OCI-LY7 (cell line): ENCODE measurements around the gene COBLL1. TPM values are rescaled to one million over a fixed set of nuclear protein-coding genes. Genes with fewer than 3 reads are reported as not detected.

Experiments
- BruUV-seq: library from RNA; stranded (reverse); fragments of 400-500 nt; replicated peaks from 2 replicates; lab custom pipeline; 2021; lab: Mats Ljungman, UMichigan
- CTCF ChIA-PET: fragments of 300-600 bp; sonication (Branson Sonifier 250); formaldehyde crosslinking; loops from one replicate; lab custom pipeline; 2022; ENCODE audit warnings: antibody characterized with exemption; ENCODE audit not compliant: unreplicated experiment; lab: Charles Lee
- POLR2A ChIA-PET: fragments of 300-600 bp; sonication (Branson Sonifier 250); formaldehyde crosslinking; loops from one replicate; lab custom pipeline; 2022; ENCODE audit warnings: antibody characterized with exemption; lab: Charles Lee
- DNase-seq: peaks from one replicate; pipeline ENCODE4 v3.0.0-alpha.2; 2015; ENCODE audit warnings: low spot score
- H2AFZ ChIP-seq: fragments of 200-600 bp; sonication (generic), shearing (Covaris generic); 2 replicates; pipeline ENCODE4 v1.6.1; 2014; ENCODE audit warnings: mild to moderate bottlenecking, antibody characterized with exemption, low read length, moderate library complexity
- H3K27ac ChIP-seq: fragments of 200-600 bp; sonication (generic); 2 replicates; pipeline ENCODE4 v1.5.1; 2014; ENCODE audit warnings: mixed run types, low read depth, mild to moderate bottlenecking, moderate library complexity, low read length, inconsistent platforms; ENCODE audit not compliant: poor library complexity, severe bottlenecking
- H3K36me3 ChIP-seq: fragments of 200-600 bp; sonication (generic); 2 replicates; pipeline ENCODE4 v1.6.1; 2014; ENCODE audit warnings: mild to moderate bottlenecking, antibody characterized with exemption, low read length, moderate library complexity, mixed read lengths; ENCODE audit not compliant: insufficient read depth
- H3K4me1 ChIP-seq: fragments of 200-600 bp; sonication (generic); 2 replicates; pipeline ENCODE4 v1.5.1; 2014; ENCODE audit warnings: mild to moderate bottlenecking, low read length; ENCODE audit not compliant: insufficient read depth, poor library complexity, severe bottlenecking
- H3K4me2 ChIP-seq: fragments of 200-600 bp; sonication (generic); 2 replicates; pipeline ENCODE4 v1.6.1; 2014; ENCODE audit warnings: mild to moderate bottlenecking, low read length
- H3K4me3 ChIP-seq: fragments of 200-600 bp; sonication (generic); 2 replicates; pipeline ENCODE4 v1.5.1; 2014; ENCODE audit warnings: mild to moderate bottlenecking, low read depth, low read length; ENCODE audit not compliant: poor library complexity, severe bottlenecking
- H3K79me2 ChIP-seq: fragments of 200-600 bp; sonication (generic); 2 replicates; pipeline ENCODE4 v1.6.1; 2016; ENCODE audit warnings: low read depth, mild to moderate bottlenecking, low read length, moderate library complexity, mixed read lengths; ENCODE audit not compliant: insufficient read depth
- H3K9me2 ChIP-seq: fragments of 200-600 bp; sonication (generic); 2 replicates; pipeline ENCODE4 v1.6.1; 2016; ENCODE audit warnings: mild to moderate bottlenecking, low read length, mixed read lengths; ENCODE audit not compliant: insufficient read depth
- H3K9me3 ChIP-seq: fragments of 200-600 bp; sonication (generic); 2 replicates; pipeline ENCODE4 v1.6.1; 2014; ENCODE audit warnings: mild to moderate bottlenecking, mixed run types, low read length, mixed read lengths
- H4K20me1 ChIP-seq: fragments of 200-600 bp; sonication (generic); 2 replicates; pipeline ENCODE4 v1.6.1; 2014; ENCODE audit warnings: mild to moderate bottlenecking, antibody characterized with exemption, low read length, moderate library complexity, mixed read lengths; ENCODE audit not compliant: insufficient read depth
- EZH2phosphoT487 ChIP-seq: fragments of 200-600 bp; sonication (generic); IDR thresholded peaks from 2 replicates; pipeline ENCODE4 v1.6.1; 2018; ENCODE audit warnings: low read depth, borderline replicate concordance, mild to moderate bottlenecking, mixed run types, antibody characterized with exemption, low read length, moderate library complexity, mixed read lengths
- intact Hi-C: fragments of 100-400 bp; cut with micrococcal nuclease; formaldehyde crosslinking; loops from one replicate; pipeline ENCODE4 v1.10.0; 2022; ENCODE audit not compliant: unreplicated experiment
- total RNA-seq, 2 experiments: library from RNA; depleted of rRNA in 1 of 2; stranded (reverse); fragments of >200 nt in 1 of 2; shearing (Covaris generic) in 1 of 2; gene quantifications; 2 replicates each; pipeline ENCODE4 v1.2.3, GENCODE V29; 2014 to 2022
- TF ChIP-seq, protein P1 (sequence below): fragments of 200-600 bp; sonication (generic); conservative IDR thresholded peaks from 2 replicates; pipeline ENCODE4 v1.5.1; 2014; ENCODE audit warnings: mild to moderate bottlenecking, antibody characterized with exemption, low read length, moderate library complexity, mixed read lengths

The COBLL1 gene
- total RNA-seq, 2 experiments from 2014 or later = 0.79 to 40.7 TPM

DNA sequence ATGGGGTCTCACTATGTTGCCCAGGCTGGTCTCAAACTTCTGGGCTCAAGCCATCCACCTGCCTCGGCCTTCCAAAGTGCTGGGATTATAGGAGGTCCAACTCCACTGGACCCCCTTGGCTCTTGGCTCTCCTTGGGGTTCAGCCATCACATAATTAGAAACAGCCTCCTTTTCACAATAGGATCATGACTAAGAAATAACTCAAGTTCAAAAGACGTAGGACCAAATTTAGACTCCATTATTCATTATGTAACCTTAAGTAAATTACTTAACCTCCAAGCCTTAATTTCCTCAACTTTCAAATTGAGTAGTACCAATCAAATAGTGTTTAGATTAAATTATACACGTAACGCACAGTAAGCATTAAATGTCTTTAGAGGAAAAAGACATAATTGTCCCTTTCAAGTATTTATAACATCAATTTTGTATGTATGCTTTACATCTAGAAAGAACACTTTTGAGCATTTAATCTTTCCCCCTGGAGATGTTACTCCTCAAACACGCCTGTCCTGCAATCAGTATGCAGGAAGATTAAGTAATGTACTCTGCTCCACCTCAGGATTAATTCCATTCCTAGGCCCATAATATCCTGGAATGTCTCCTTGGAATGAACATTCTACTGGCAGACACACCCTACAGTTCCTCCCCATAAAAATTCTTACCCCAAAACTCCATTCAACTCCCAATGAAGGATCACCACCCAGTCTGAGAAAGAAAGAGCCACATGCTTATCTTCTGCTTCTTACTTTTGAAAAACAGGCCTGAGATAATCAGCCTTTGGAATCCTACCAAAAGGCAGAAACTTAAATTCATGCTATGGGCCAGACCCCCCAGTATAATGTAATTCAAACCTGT is 49.1 kb downstream of the COBLL1 start:
- TF ChIP-seq, protein P1, sequence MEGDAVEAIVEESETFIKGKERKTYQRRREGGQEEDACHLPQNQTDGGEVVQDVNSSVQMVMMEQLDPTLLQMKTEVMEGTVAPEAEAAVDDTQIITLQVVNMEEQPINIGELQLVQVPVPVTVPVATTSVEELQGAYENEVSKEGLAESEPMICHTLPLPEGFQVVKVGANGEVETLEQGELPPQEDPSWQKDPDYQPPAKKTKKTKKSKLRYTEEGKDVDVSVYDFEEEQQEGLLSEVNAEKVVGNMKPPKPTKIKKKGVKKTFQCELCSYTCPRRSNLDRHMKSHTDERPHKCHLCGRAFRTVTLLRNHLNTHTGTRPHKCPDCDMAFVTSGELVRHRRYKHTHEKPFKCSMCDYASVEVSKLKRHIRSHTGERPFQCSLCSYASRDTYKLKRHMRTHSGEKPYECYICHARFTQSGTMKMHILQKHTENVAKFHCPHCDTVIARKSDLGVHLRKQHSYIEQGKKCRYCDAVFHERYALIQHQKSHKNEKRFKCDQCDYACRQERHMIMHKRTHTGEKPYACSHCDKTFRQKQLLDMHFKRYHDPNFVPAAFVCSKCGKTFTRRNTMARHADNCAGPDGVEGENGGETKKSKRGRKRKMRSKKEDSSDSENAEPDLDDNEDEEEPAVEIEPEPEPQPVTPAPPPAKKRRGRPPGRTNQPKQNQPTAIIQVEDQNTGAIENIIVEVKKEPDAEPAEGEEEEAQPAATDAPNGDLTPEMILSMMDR = no peak
- TF ChIP-seq EZH2phosphoT487 = no peak
- Histone ChIP-seq H3K27ac (no peak overlapping the region), H3K4me2 (no peak overlapping the region), H2AFZ (no peak overlapping the region), H3K36me3 (no peaks in the 10 kb centered on the region), H4K20me1 (no peaks in the 10 kb centered on the region), H3K4me1 (no peaks in the 10 kb centered on the region), H3K9me3 (no peaks in the 10 kb centered on the region), H3K4me3 (no peak overlapping the region), H3K79me2 (no peaks in the 10 kb centered on the region), H3K9me2 (no peaks in the 10 kb centered on the region)
- ChIA-PET POLR2A (no interaction called here), CTCF (no interaction called here)
- BruUV-seq = no TSS peak
- DNase-seq = no peak
- intact Hi-C loops = no loop called here

DNA sequence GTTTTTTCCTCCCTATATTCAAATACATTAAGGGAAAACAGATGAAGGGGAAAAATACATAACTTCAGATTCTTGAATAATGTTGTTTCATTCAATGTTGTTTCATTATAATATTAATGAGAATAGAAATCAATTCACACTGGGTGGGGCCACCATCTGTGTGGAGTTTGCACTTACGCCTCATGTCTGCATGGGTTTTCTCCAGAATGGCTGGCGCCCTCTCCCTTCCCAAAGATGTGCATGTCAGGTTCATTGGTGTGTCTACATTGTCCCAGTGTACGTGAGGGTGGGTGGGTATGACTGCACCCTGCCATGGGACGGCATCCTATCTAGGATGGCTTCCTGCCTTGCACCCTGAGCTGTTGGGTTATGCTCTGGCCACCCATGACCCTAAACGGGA is 51.7 kb downstream of the COBLL1 start:
- Histone ChIP-seq H3K4me3 (no peak overlapping the region), H3K36me3 (no peaks in the 10 kb centered on the region), H3K27ac (no peak overlapping the region), H3K4me2 (no peak overlapping the region), H4K20me1 (no peaks in the 10 kb centered on the region), H3K9me3 (no peaks in the 10 kb centered on the region), H3K79me2 (no peaks in the 10 kb centered on the region), H3K9me2 (no peaks in the 10 kb centered on the region), H2AFZ (no peak overlapping the region), H3K4me1 (peaks cover 4% of the 10 kb centered on the region)
- no peak for DNase-seq
- ChIA-PET POLR2A (interaction anchor here (0.8 to 1.1 kb wide), 3 partner anchors 18 to 44 kb away, joined by 3 read pairs; no protein-coding TSS in a partner anchor), CTCF (no interaction called here)
- intact Hi-C loops = no loop called here
- TF ChIP-seq EZH2phosphoT487 = no peak
- TF ChIP-seq, protein P1 = no peak
- no TSS peak for BruUV-seq

DNA sequence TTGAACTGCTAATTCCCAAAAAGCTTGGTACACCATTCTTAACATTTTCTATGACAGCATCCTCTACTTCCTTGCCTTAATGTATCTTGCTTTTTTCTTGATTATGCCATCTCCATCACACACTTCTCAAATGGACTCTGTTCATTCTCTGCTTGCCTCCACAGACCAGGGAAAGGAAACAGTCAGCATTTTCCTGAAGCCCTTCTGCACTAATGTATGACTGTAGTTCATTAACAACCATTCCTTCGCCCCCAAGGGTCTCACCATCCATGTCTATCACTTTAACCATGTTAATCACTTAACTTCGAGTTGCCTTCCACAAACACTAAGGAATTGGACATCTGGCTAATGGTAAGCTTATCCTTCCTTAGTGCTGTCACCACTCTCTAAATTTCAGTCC is 54.8 kb downstream of the COBLL1 start:
- no peaks in the 10 kb centered on the region for H4K20me1 ChIP-seq
- TF ChIP-seq EZH2phosphoT487 = no peak
- TF ChIP-seq, protein P1 = no peak
- intact Hi-C loops = no loop called here
- no peak overlapping the region for H3K27ac ChIP-seq
- ChIA-PET CTCF (interaction anchor here (1.5 kb wide), 1 partner anchor 21 kb away, joined by 5 read pairs; no protein-coding TSS in a partner anchor), POLR2A (interaction anchor here (0.6 to 3.1 kb wide), 6 partner anchors 9 to 95 kb away, joined by 3 to 12 read pairs (median 6); no protein-coding TSS in a partner anchor)
- no peaks in the 10 kb centered on the region for H3K36me3 ChIP-seq
- H3K4me1 ChIP-seq = peaks cover 4% of the 10 kb centered on the region
- no peaks in the 10 kb centered on the region for H3K9me2 ChIP-seq
- no peak overlapping the region for H3K4me2 ChIP-seq
- H3K4me3 ChIP-seq = no peak overlapping the region
- no peaks in the 10 kb centered on the region for H3K79me2 ChIP-seq
- BruUV-seq = no TSS peak
- DNase-seq = no peak
- H3K9me3 ChIP-seq = no peaks in the 10 kb centered on the region
- H2AFZ ChIP-seq = no peak overlapping the region
